ENCODE results near the gene UBR4.
A peak's percentile ranks its signal among the peaks of the same experiment; 100 is the strongest.

The UBR4 gene

GRCh38 chr1:19072285-19072981 lies 137.6 kb downstream of the UBR4 start:
- Histone ChIP-seq H3K27ac (replicated peaks; ENCODE audit: low read length) (no peak overlapping the region), H4K8ac (ENCODE audit: low read depth, low read length) (no peak overlapping the region), H3K4me3 (ENCODE audit: low read length in 2 of 2) (no peak overlapping the region), H3K79me1 (ENCODE audit: low read depth, low read length) (no peaks in the 10 kb centered on the region), H3K23ac (ENCODE audit: low read depth, low read length, poor library complexity) (no peak overlapping the region), H2AK5ac (ENCODE audit: low read depth, low read length) (no peak overlapping the region), H3K9ac (ENCODE audit: low read depth, low read length, poor library complexity) (no peak overlapping the region), H3K9me3 (replicated peaks in 1 of 2; ENCODE audit: control insufficient read depth in 2 of 2, insufficient read depth in 1 of 2, low read depth in 1 of 2, low read length in 2 of 2) (no peaks in the 10 kb centered on the region), H4K91ac (ENCODE audit: low read depth, low read length, poor library complexity) (no peak overlapping the region), H3K18ac (ENCODE audit: low read length) (no peak overlapping the region), H3K4me2 (ENCODE audit: insufficient read depth, low read length, poor library complexity, severe bottlenecking) (no peak overlapping the region), H3K36me3 (replicated peaks in 1 of 2; ENCODE audit: control insufficient read depth in 2 of 2, insufficient read depth in 2 of 2, low read length in 2 of 2) (peaks cover 39 to 50% of the 10 kb centered on the region in 2 donors), H2BK5ac (ENCODE audit: low read length) (no peak overlapping the region), H2BK15ac (ENCODE audit: low read length) (no peak overlapping the region), H2BK12ac (ENCODE audit: low read length) (no peak overlapping the region), H3K14ac (ENCODE audit: low read length) (no peak overlapping the region), H2AFZ (ENCODE audit: low read length) (no peak overlapping the region), H3K4me1 (ENCODE audit: control insufficient read depth in 2 of 2, insufficient read depth in 1 of 2, low read depth in 1 of 2, low read length in 2 of 2) (peaks cover 3 to 6% of the 10 kb centered on the region in 2 donors), H3K4ac (ENCODE audit: low read length) (no peak overlapping the region), H2BK120ac (ENCODE audit: low read depth, low read length) (no peak overlapping the region), H3K27me3 (ENCODE audit: control insufficient read depth in 3 of 3, insufficient read depth in 3 of 3, low read depth in 1 of 3, low read length in 3 of 3) (no peaks in the 10 kb centered on the region)
- DNase-seq (ENCODE audit: low spot score), result no peak
- no CpG with 5 or more reads among the region's 12 CpGs for WGBS, 2 donors (ENCODE audit: extremely low coverage in 2 of 2, insufficient read length in 2 of 2, insufficient replicate concordance in 1 of 2)

GRCh38 chr1:19071674-19072281 lies 138.3 kb downstream of the UBR4 start:
- Histone ChIP-seq H3K27me3 (ENCODE audit: control insufficient read depth in 3 of 3, insufficient read depth in 3 of 3, low read depth in 1 of 3, low read length in 3 of 3) (no peaks in the 10 kb centered on the region), H3K36me3 (replicated peaks in 1 of 2; ENCODE audit: control insufficient read depth in 2 of 2, insufficient read depth in 2 of 2, low read length in 2 of 2) (peaks cover 34 to 44% of the 10 kb centered on the region in 2 donors), H3K4ac (ENCODE audit: low read length) (no peak overlapping the region), H3K4me2 (ENCODE audit: insufficient read depth, low read length, poor library complexity, severe bottlenecking) (no peak overlapping the region), H3K4me3 (ENCODE audit: low read length in 2 of 2) (no peak overlapping the region), H4K8ac (ENCODE audit: low read depth, low read length) (no peak overlapping the region), H2AK5ac (ENCODE audit: low read depth, low read length) (no peak overlapping the region), H3K27ac (replicated peaks; ENCODE audit: low read length) (no peak overlapping the region), H2BK12ac (ENCODE audit: low read length) (no peak overlapping the region), H3K14ac (ENCODE audit: low read length) (no peak overlapping the region), H3K4me1 (ENCODE audit: control insufficient read depth in 2 of 2, insufficient read depth in 1 of 2, low read depth in 1 of 2, low read length in 2 of 2) (peaks cover 10 to 12% of the 10 kb centered on the region in 2 donors), H3K9ac (ENCODE audit: low read depth, low read length, poor library complexity) (no peak overlapping the region), H2BK5ac (ENCODE audit: low read length) (no peak overlapping the region), H4K91ac (ENCODE audit: low read depth, low read length, poor library complexity) (no peak overlapping the region), H3K79me1 (ENCODE audit: low read depth, low read length) (no peaks in the 10 kb centered on the region), H3K23ac (ENCODE audit: low read depth, low read length, poor library complexity) (no peak overlapping the region), H2AFZ (ENCODE audit: low read length) (no peak overlapping the region), H3K18ac (ENCODE audit: low read length) (peak overlapping the region; percentile 51), H3K9me3 (replicated peaks in 1 of 2; ENCODE audit: control insufficient read depth in 2 of 2, insufficient read depth in 1 of 2, low read depth in 1 of 2, low read length in 2 of 2) (no peaks in the 10 kb centered on the region), H2BK15ac (ENCODE audit: low read length) (no peak overlapping the region), H2BK120ac (ENCODE audit: low read depth, low read length) (no peak overlapping the region)
- no peak for DNase-seq (ENCODE audit: low spot score)
- no CpG with 5 or more reads among the region's 15 CpGs for WGBS, 2 donors (ENCODE audit: extremely low coverage in 2 of 2, insufficient read length in 2 of 2, insufficient replicate concordance in 1 of 2)

- H3K9me3 ChIP-seq (replicated peaks in 1 of 2; ENCODE audit: control insufficient read depth in 2 of 2, insufficient read depth in 1 of 2, low read depth in 1 of 2, low read length in 2 of 2), result no peaks in the 10 kb centered on the region
- no peak overlapping the region for H4K91ac ChIP-seq (ENCODE audit: low read depth, low read length, poor library complexity)
- no peak overlapping the region for H2AFZ ChIP-seq (ENCODE audit: low read length)
- no peak overlapping the region for H2BK15ac ChIP-seq (ENCODE audit: low read length)
- no peak overlapping the region for H2BK120ac ChIP-seq (ENCODE audit: low read depth, low read length)
- no peak overlapping the region for H3K4me3 ChIP-seq (ENCODE audit: low read length in 2 of 2)
- no CpG with 5 or more reads among the region's 17 CpGs for WGBS, 2 donors (ENCODE audit: extremely low coverage in 2 of 2, insufficient read length in 2 of 2, insufficient replicate concordance in 1 of 2)
- peaks cover 27 to 37% of the 10 kb centered on the region in 2 donors for H3K36me3 ChIP-seq (replicated peaks in 1 of 2; ENCODE audit: control insufficient read depth in 2 of 2, insufficient read depth in 2 of 2, low read length in 2 of 2)
- H2AK5ac ChIP-seq (ENCODE audit: low read depth, low read length), result no peak overlapping the region
- H2BK5ac ChIP-seq (ENCODE audit: low read length), result no peak overlapping the region
- no peaks in the 10 kb centered on the region for H3K27me3 ChIP-seq (ENCODE audit: control insufficient read depth in 3 of 3, insufficient read depth in 3 of 3, low read depth in 1 of 3, low read length in 3 of 3)
- H3K4me1 ChIP-seq (ENCODE audit: control insufficient read depth in 2 of 2, insufficient read depth in 1 of 2, low read depth in 1 of 2, low read length in 2 of 2), result peaks cover 16% of the 10 kb centered on the region in 2 donors
- no peak overlapping the region for H3K23ac ChIP-seq (ENCODE audit: low read depth, low read length, poor library complexity)
- H3K4ac ChIP-seq (ENCODE audit: low read length), result no peak overlapping the region
- no peak overlapping the region for H3K14ac ChIP-seq (ENCODE audit: low read length)
- peak overlapping the region; percentile 51 for H3K18ac ChIP-seq (ENCODE audit: low read length)
- peak overlapping the region; percentile 55 for H4K8ac ChIP-seq (ENCODE audit: low read depth, low read length)
- H2BK12ac ChIP-seq (ENCODE audit: low read length), result no peak overlapping the region
- no peak overlapping the region for H3K4me2 ChIP-seq (ENCODE audit: insufficient read depth, low read length, poor library complexity, severe bottlenecking)
- no peak overlapping the region for H3K9ac ChIP-seq (ENCODE audit: low read depth, low read length, poor library complexity)
- no peaks in the 10 kb centered on the region for H3K79me1 ChIP-seq (ENCODE audit: low read depth, low read length)
- H3K27ac ChIP-seq (replicated peaks; ENCODE audit: low read length), result no peak overlapping the region
- DNase-seq (ENCODE audit: low spot score), result no peak
These were observed 139.0 kb downstream of the UBR4 start for GRCh38 chr1:19070891-19071621.

GRCh38 chr1:19070197-19070651 lies 139.8 kb downstream of the UBR4 start:
- H2BK15ac ChIP-seq (ENCODE audit: low read length), result peak overlapping the region; percentile 34
- DNase-seq (ENCODE audit: low spot score), result no peak
- peak overlapping the region; percentile 78 for H2BK120ac ChIP-seq (ENCODE audit: low read depth, low read length)
- no peak overlapping the region for H3K4me3 ChIP-seq (ENCODE audit: low read length in 2 of 2)
- H2AFZ ChIP-seq (ENCODE audit: low read length), result no peak overlapping the region
- peak overlapping the region; percentile 62 for H2AK5ac ChIP-seq (ENCODE audit: low read depth, low read length)
- no peak overlapping the region for H3K14ac ChIP-seq (ENCODE audit: low read length)
- peak overlapping the region; percentile 35 for H3K18ac ChIP-seq (ENCODE audit: low read length)
- no peak overlapping the region for H4K91ac ChIP-seq (ENCODE audit: low read depth, low read length, poor library complexity)
- H3K9ac ChIP-seq (ENCODE audit: low read depth, low read length, poor library complexity), result no peak overlapping the region
- H3K4me2 ChIP-seq (ENCODE audit: insufficient read depth, low read length, poor library complexity, severe bottlenecking), result no peak overlapping the region
- no peak overlapping the region for H3K23ac ChIP-seq (ENCODE audit: low read depth, low read length, poor library complexity)
- H3K9me3 ChIP-seq (replicated peaks in 1 of 2; ENCODE audit: control insufficient read depth in 2 of 2, insufficient read depth in 1 of 2, low read depth in 1 of 2, low read length in 2 of 2), result no peaks in the 10 kb centered on the region
- no peak overlapping the region for H2BK12ac ChIP-seq (ENCODE audit: low read length)
- H3K27ac ChIP-seq (replicated peaks; ENCODE audit: low read length), result no peak overlapping the region
- no peaks in the 10 kb centered on the region for H3K79me1 ChIP-seq (ENCODE audit: low read depth, low read length)
- H3K4me1 ChIP-seq (ENCODE audit: control insufficient read depth in 2 of 2, insufficient read depth in 1 of 2, low read depth in 1 of 2, low read length in 2 of 2), result peaks cover 16% of the 10 kb centered on the region in 2 donors
- H4K8ac ChIP-seq (ENCODE audit: low read depth, low read length), result no peak overlapping the region
- H3K4ac ChIP-seq (ENCODE audit: low read length), result no peak overlapping the region
- H3K27me3 ChIP-seq (ENCODE audit: control insufficient read depth in 3 of 3, insufficient read depth in 3 of 3, low read depth in 1 of 3, low read length in 3 of 3), result no peaks in the 10 kb centered on the region
- peaks cover 21 to 28% of the 10 kb centered on the region in 2 donors for H3K36me3 ChIP-seq (replicated peaks in 1 of 2; ENCODE audit: control insufficient read depth in 2 of 2, insufficient read depth in 2 of 2, low read length in 2 of 2)
- WGBS, 2 donors (ENCODE audit: extremely low coverage in 2 of 2, insufficient read length in 2 of 2, insufficient replicate concordance in 1 of 2), result no CpG with 5 or more reads among the region's 9 CpGs
- no peak overlapping the region for H2BK5ac ChIP-seq (ENCODE audit: low read length)

Measured in neuronal stem cell (in vitro differentiated cells).